K562 (cell line): ENCODE data around the gene HPX. TPM values are rescaled to one million over a fixed set of nuclear protein-coding genes. Genes with fewer than 3 reads are reported as not detected.

Source experiments
- ATAC-seq: fragments of 200-7000 bp; cut with Tn5 transposase; 3 replicates; pipeline ENCODE4 v1.9.1; 2020; ENCODE audit warnings: moderate library complexity
- BruUV-seq: library from RNA; stranded (reverse); fragments of 400-500 nt; replicated peaks from 2 replicates; lab custom pipeline; 2021; lab: Mats Ljungman, UMichigan
- CTCF ChIA-PET: fragments of 300-600 bp; formaldehyde crosslinking; extraction: SDS; loops from one replicate; lab custom pipeline; 2021; ENCODE audit warnings: low intra/inter-chr PET ratio; lab: Yijun Ruan, JAX
- POLR2A ChIA-PET: fragments of 300-600, 350-650 bp; sonication (Branson Sonifier 250); formaldehyde crosslinking; extraction: SDS; loops from one replicate; lab custom pipeline; 2021; ENCODE audit warnings: antibody characterized with exemption, inconsistent platforms; lab: Yijun Ruan, JAX
- DNase-seq, 4 experiments: peaks; one replicate each; pipeline versions ENCODE4 v3.0.0 to v3.0.0-alpha.2; 2011 to 2018; ENCODE audit warnings: low spot score in 3 of 4, mixed read lengths in 3 of 4; ENCODE audit errors: extremely low read depth in 1 of 4
- FAIRE-seq: peaks from 2 replicates; lab custom pipeline; 2011; peaks lifted over from hg19 to GRCh38; lab: Jason Lieb, UNC
- H2AFZ ChIP-seq: 2 replicates; pipeline ENCODE4 v1.6.0; 2011; ENCODE audit warnings: low read depth, low read length, control low read depth, inconsistent platforms
- H3K27ac ChIP-seq: fragments of 200-600 bp; 3 replicates; pipeline ENCODE4 v1.8.0; 2011; ENCODE audit warnings: low read depth, mild to moderate bottlenecking, control low read depth, inconsistent platforms, low read length, moderate library complexity, mixed read lengths; ENCODE audit errors: extremely low read depth
- H3K27me3 ChIP-seq, 2 experiments: fragments of 300-600 bp in 1 of 2; 2 replicates in 1 of 2; 3 replicates in 1 of 2; pipeline versions ENCODE4 v1.6.0 to v1.8.0; 2011; ENCODE audit warnings: inconsistent platforms in 2 of 2, low read length in 2 of 2, mild to moderate bottlenecking in 1 of 2, mixed read lengths in 1 of 2, moderate library complexity in 1 of 2; ENCODE audit not compliant: control insufficient read depth in 2 of 2, insufficient read depth in 2 of 2
- H3K36me3 ChIP-seq: fragments of 300-600 bp; 3 replicates; pipeline ENCODE4 v1.8.0; 2011; ENCODE audit warnings: mild to moderate bottlenecking, low read length, inconsistent platforms; ENCODE audit not compliant: control insufficient read depth, insufficient read depth
- H3K4me1 ChIP-seq, 2 experiments: fragments of 200-600 bp in 1 of 2; replicated peaks in 1 of 2; 2 replicates in 1 of 2; 3 replicates in 1 of 2; pipeline versions ENCODE4 v1.5.1 to v1.8.0; 2011; ENCODE audit warnings: inconsistent platforms in 2 of 2, low read length in 2 of 2, mild to moderate bottlenecking in 1 of 2, mixed read lengths in 1 of 2, moderate library complexity in 1 of 2; ENCODE audit not compliant: control insufficient read depth in 2 of 2, insufficient read depth in 2 of 2
- H3K4me2 ChIP-seq: 2 replicates; pipeline ENCODE4 v1.6.1; 2011; ENCODE audit warnings: low read length, control low read depth, inconsistent platforms, mixed read lengths; ENCODE audit not compliant: insufficient read depth
- H3K4me3 ChIP-seq: fragments of 200-600 bp; sonication (generic), shearing (Covaris generic); 2 replicates; pipeline ENCODE4 v1.5.1; 2016; ENCODE audit warnings: control low read depth, inconsistent platforms
- H3K79me2 ChIP-seq: fragments of 200-600 bp; 3 replicates; pipeline ENCODE4 v1.8.0; 2011; ENCODE audit warnings: low read length, inconsistent platforms; ENCODE audit not compliant: control insufficient read depth, insufficient read depth
- H3K9ac ChIP-seq, 2 experiments: 2 replicates each; pipeline versions ENCODE4 v1.6.0 to v1.6.1; 2011; ENCODE audit warnings: low read depth in 2 of 2, low read length in 2 of 2, control low read depth in 1 of 2, inconsistent platforms in 1 of 2, mild to moderate bottlenecking in 1 of 2, mixed read lengths in 1 of 2; ENCODE audit not compliant: insufficient read depth in 1 of 2
- H3K9me1 ChIP-seq: one replicate; pipeline ENCODE4 v1.6.0; 2011; ENCODE audit warnings: inconsistent platforms, mild to moderate bottlenecking, low read length, moderate library complexity; ENCODE audit not compliant: control insufficient read depth, insufficient read depth
- H3K9me3 ChIP-seq: replicated peaks from 2 replicates; pipeline ENCODE4 v1.5.1; 2011; ENCODE audit warnings: low read depth, low read length, inconsistent platforms; ENCODE audit not compliant: control insufficient read depth, insufficient read depth
- H4K20me1 ChIP-seq: replicated peaks from 2 replicates; pipeline ENCODE4 v1.6.1; 2011; ENCODE audit warnings: low read length, inconsistent platforms, mixed read lengths; ENCODE audit not compliant: control insufficient read depth, insufficient read depth
- C11orf30 ChIP-seq: fragments of 450-650 bp; IDR thresholded peaks from 2 replicates; pipeline ENCODE4 v1.6.1; 2016; ENCODE audit warnings: low read depth, mild to moderate bottlenecking
- CTCF ChIP-seq, 3 experiments: IDR thresholded peaks in 2 of 3; conservative IDR thresholded peaks in 1 of 3; 2 replicates each; pipeline ENCODE4 v1.5.1; 2011 to 2012; ENCODE audit warnings: low read length in 3 of 3, mild to moderate bottlenecking in 3 of 3, control low read depth in 2 of 3, improper control_type of control experiment in 1 of 3, inconsistent platforms in 1 of 3, low read depth in 1 of 3, mixed read lengths in 1 of 3, moderate library complexity in 1 of 3; ENCODE audit not compliant: insufficient read depth in 2 of 3
- HDAC2 ChIP-seq: fragments of 450-650 bp; IDR thresholded peaks from 2 replicates; pipeline ENCODE4 v1.6.1; 2016; ENCODE audit warnings: mild to moderate bottlenecking
- KLF1 ChIP-seq: fragments of 450-650 bp; IDR thresholded peaks from 2 replicates; pipeline ENCODE4 v1.6.1; 2016; ENCODE audit warnings: missing genetic modification characterization, missing compliant biosample characterization
- NFYB ChIP-seq: IDR thresholded peaks from 2 replicates; pipeline ENCODE4 v1.6.1; 2011; ENCODE audit warnings: mild to moderate bottlenecking, moderate library complexity; ENCODE audit not compliant: insufficient read length; ENCODE audit errors: extremely low read depth
- SMC3 ChIP-seq: conservative IDR thresholded peaks from 2 replicates; pipeline ENCODE4 v1.6.1; 2011; ENCODE audit warnings: low read depth, low read length, improper control_type of control experiment; ENCODE audit not compliant: insufficient read depth
- WGBS: fragments of 100-300 bp; shearing (Covaris generic); methylation state at CpG from one replicate; pipeline ENCODE4 v1.1.6; 2016; ENCODE audit warnings: low coverage, mixed read lengths; ENCODE audit not compliant: insufficient coverage; ENCODE audit errors: missing lambda C conversion rate; 5-methylcytosine and 5-hydroxymethylcytosine counted together
- in situ Hi-C: fragments of 300-500 bp; cut with MboI; formaldehyde crosslinking; loops from 4 replicates; pipeline ENCODE4 v1.15.0; 2018; ENCODE audit warnings: inconsistent platforms, mixed read lengths
- intact Hi-C: fragments of 100-400 bp; cut with micrococcal nuclease; formaldehyde crosslinking; loops from 2 replicates; pipeline ENCODE4 v1.14.2; 2022
- polyA plus RNA-seq, 8 experiments: library from polyadenylated mRNA; depleted of rRNA in 4 of 8; stranded (reverse) in 5 of 8; unstranded in 3 of 8; fragments of >200 nt; fragmentation: Nextera tagmentation in 2 of 8; fragmentation: Illumina TruSeq in 1 of 8; extraction: Ambion mirVana in 2 of 8; extraction: Trizol in 1 of 8; gene quantifications; 2 replicates each; pipeline versions ENCODE4 v1.2.1 to v1.2.3, GENCODE V29; 2011 to 2014; ENCODE audit warnings: inconsistent platforms in 1 of 8, missing spikeins in 1 of 8
- total RNA-seq, 7 experiments: library from RNA; depleted of rRNA in 6 of 7; stranded (reverse); fragments of >200 nt in 6 of 7; fragmentation: Illumina TruSeq in 2 of 7; extraction: Trizol in 2 of 7; gene quantifications; 2 replicates each; pipeline versions ENCODE4 v1.2.1 to v1.2.3, GENCODE V29; 2011 to 2021; ENCODE audit warnings: low replicate concordance in 1 of 7

HPX gene
- total and polyA plus RNA-seq, 9 of the 15 experiments (the other 6 are each of a cell fraction or from before 2014, with no cell fraction given), result 0.12 to 1.2 (median 0.49) TPM; not detected in 1

- in situ Hi-C loops (no loop called here), intact Hi-C loops (no loop called here)
- H3K4me3 ChIP-seq, result no peak overlapping the region
- no peaks in the 10 kb centered on the region for H3K9me3 ChIP-seq
- H3K4me2 ChIP-seq, result no peak overlapping the region
- H3K36me3 ChIP-seq, result peaks cover 41% of the 10 kb centered on the region; the same call in 2 of the 3 replicates
- H3K27ac ChIP-seq, result no peak overlapping the region
- WGBS, result 85% methylated on average over 4 of the region's 4 CpGs
- peaks cover 28% of the 10 kb centered on the region for H3K79me2 ChIP-seq
- CTCF ChIA-PET, result no interaction called here
- no peak for FAIRE-seq
- peaks cover 17 to 24% of the 10 kb centered on the region in 2 experiments; a peak in 4 of 5 replicates for H3K4me1 ChIP-seq
- POLR2A ChIA-PET, result interaction anchor here (0.6 to 1.8 kb wide), 7 partner anchors 8 to 130 kb away, joined by 3 to 7 read pairs (median 5); partner anchors contain the start of gene APBB1
- no peak overlapping the region for H3K9ac ChIP-seq
- no peak overlapping the region for H2AFZ ChIP-seq
- DNase-seq, result peak in 3 of 4 experiments; percentile 47 to 57 (median 57)
- no TSS peak for BruUV-seq
- H4K20me1 ChIP-seq, result no peaks in the 10 kb centered on the region; the same call in 1 of the 2 replicates
- H3K9me1 ChIP-seq, result no peaks in the 10 kb centered on the region
- ATAC-seq, result no peak
- no peaks in the 10 kb centered on the region for H3K27me3 ChIP-seq
- TF ChIP-seq KLF1 (no peak), NFYB (peak; percentile 17), SMC3 (no peak), C11orf30 (peak; percentile 14; the same call in 1 of the 2 replicates)
These were observed 35.8 kb upstream of the HPX start for GRCh38 chr11:6476571-6476970.

- Histone ChIP-seq H2AFZ (no peak overlapping the region), H3K9me3 (no peaks in the 10 kb centered on the region), H3K4me1 (peaks cover 20 to 22% of the 10 kb centered on the region in 2 experiments; a peak in 4 of 5 replicates), H3K4me3 (no peak overlapping the region), H3K27ac (no peak overlapping the region), H3K9me1 (no peaks in the 10 kb centered on the region), H4K20me1 (no peaks in the 10 kb centered on the region; the same call in 1 of the 2 replicates), H3K4me2 (no peak overlapping the region), H3K36me3 (peaks cover 41% of the 10 kb centered on the region; the same call in 2 of the 3 replicates), H3K79me2 (peaks cover 22% of the 10 kb centered on the region), H3K27me3 (no peaks in the 10 kb centered on the region), H3K9ac (no peak overlapping the region)
- intact Hi-C loops, result loop anchor here (2.0 kb wide), 1 partner anchor 127 kb away; the partner anchor contains the start of genes ILK and RRP8
- FAIRE-seq, result no peak
- peak; percentile 10; the same call in 1 of the 3 replicates for ATAC-seq
- DNase-seq, result peak in 1 of 4 experiments; percentile 24
- 68% methylated on average over 5 of the region's 5 CpGs for WGBS
- TF ChIP-seq HDAC2 (no peak), CTCF (IDR thresholded peaks at IDR 0.05 in 2 of 3, conservative IDR thresholded peaks at IDR 0.05 in 1 of 3; ENCODE audit: insufficient read depth in 2 of 3, low read depth in 1 of 3, low read length in 3 of 3) (peak in 2 of 3 experiments; percentile 19 to 32; a peak in 1 of 6 replicates)
- BruUV-seq, result no TSS peak
- POLR2A ChIA-PET, result interaction anchor here (0.6 to 2.7 kb wide), 11 partner anchors 8 to 131 kb away, joined by 3 to 12 read pairs (median 5); partner anchors contain the start of genes APBB1 and DNHD1
- CTCF ChIA-PET, result no interaction called here
- in situ Hi-C loops, result no loop called here
These were observed 35.1 kb upstream of the HPX start for GRCh38 chr11:6475936-6476335.
